Astrocyte (in vitro differentiated cells and primary cell): ENCODE measurements around the gene MYF5. TPM values are rescaled to one million over a fixed set of nuclear protein-coding genes. Genes with fewer than 3 reads are reported as not detected.

ENCODE experiments used
- DNase-seq: peaks from one replicate; pipeline ENCODE4 v3.0.0-alpha.2; 2010; ENCODE audit warnings: low read depth
- FAIRE-seq: peaks from 2 replicates; lab custom pipeline; 2011; peaks lifted over from hg19 to GRCh38; lab: Jason Lieb, UNC
- H2AFZ ChIP-seq: 2 replicates; pipeline ENCODE4 v1.6.0; 2012; ENCODE audit warnings: low read depth, low read length, inconsistent platforms
- H3K27ac ChIP-seq: 2 replicates; pipeline ENCODE4 v1.5.1; 2011; ENCODE audit warnings: low read depth, low read length, inconsistent platforms
- H3K27me3 ChIP-seq: 2 replicates; pipeline ENCODE4 v1.6.0; 2011; ENCODE audit warnings: low read length, inconsistent platforms; ENCODE audit not compliant: insufficient read depth
- H3K36me3 ChIP-seq: 2 replicates; pipeline ENCODE4 v1.5.1; 2011; ENCODE audit warnings: low read length, inconsistent platforms; ENCODE audit not compliant: insufficient read depth
- H3K4me1 ChIP-seq: 2 replicates; pipeline ENCODE4 v1.5.1; 2011; ENCODE audit warnings: low read length, inconsistent platforms; ENCODE audit not compliant: insufficient read depth
- H3K4me2 ChIP-seq: 2 replicates; pipeline ENCODE4 v1.6.0; 2012; ENCODE audit warnings: low read length, inconsistent platforms
- H3K4me3 ChIP-seq: 2 replicates; pipeline ENCODE4 v1.5.1; 2011; ENCODE audit warnings: low read depth, mild to moderate bottlenecking, low read length, inconsistent platforms; ENCODE audit not compliant: insufficient read depth
- H3K79me2 ChIP-seq: 2 replicates; pipeline ENCODE4 v1.6.0; 2012; ENCODE audit warnings: mild to moderate bottlenecking, low read length, inconsistent platforms; ENCODE audit not compliant: insufficient read depth
- H3K9ac ChIP-seq: 2 replicates; pipeline ENCODE4 v1.6.0; 2012; ENCODE audit warnings: mild to moderate bottlenecking, low read length, inconsistent platforms
- H3K9me3 ChIP-seq: 2 replicates; pipeline ENCODE4 v1.5.1; 2012; ENCODE audit warnings: low read depth, mild to moderate bottlenecking, low read length, inconsistent platforms; ENCODE audit not compliant: insufficient read depth
- H4K20me1 ChIP-seq: 2 replicates; pipeline ENCODE4 v1.6.0; 2012; ENCODE audit warnings: low read length, inconsistent platforms; ENCODE audit not compliant: insufficient read depth
- H3K27ac Mint-ChIP-seq: one replicate; pipeline ENCODE4 v1.8.0; 2021; ENCODE audit warnings: mild to moderate bottlenecking, mixed read lengths; ENCODE audit not compliant: unreplicated experiment
- H3K27me3 Mint-ChIP-seq: one replicate; pipeline ENCODE4 v1.8.0; 2021; ENCODE audit warnings: low read depth, mixed read lengths; ENCODE audit not compliant: unreplicated experiment
- H3K36me3 Mint-ChIP-seq: one replicate; pipeline ENCODE4 v1.8.0; 2021; ENCODE audit warnings: low read depth, mixed read lengths; ENCODE audit not compliant: unreplicated experiment
- H3K4me1 Mint-ChIP-seq: one replicate; pipeline ENCODE4 v1.8.0; 2021; ENCODE audit warnings: low read depth, mixed read lengths; ENCODE audit not compliant: unreplicated experiment
- H3K4me3 Mint-ChIP-seq: one replicate; pipeline ENCODE4 v1.8.0; 2021; ENCODE audit warnings: mild to moderate bottlenecking, moderate library complexity, mixed read lengths; ENCODE audit not compliant: unreplicated experiment
- H3K9me3 Mint-ChIP-seq: one replicate; pipeline ENCODE4 v1.8.0; 2021; ENCODE audit warnings: mild to moderate bottlenecking, mixed read lengths; ENCODE audit not compliant: unreplicated experiment
- CTCF ChIP-seq: IDR thresholded peaks from 2 replicates; pipeline ENCODE4 v1.5.1; 2011; ENCODE audit warnings: low read depth, mild to moderate bottlenecking, inconsistent platforms, low read length, moderate library complexity; ENCODE audit not compliant: insufficient read depth
- EZH2 ChIP-seq: IDR thresholded peaks from 2 replicates; pipeline ENCODE4 v1.6.1; 2012; ENCODE audit warnings: mild to moderate bottlenecking, low read length, inconsistent platforms; ENCODE audit not compliant: insufficient read depth
- total RNA-seq: library from RNA; stranded (reverse); gene quantifications from 2 replicates; pipeline ENCODE4 v1.2.1, GENCODE V29; 2021

The MYF5 gene
- total RNA-seq, 1 donor from 2014 or later = not detected

- no peak overlapping the region for H3K9ac ChIP-seq
Measured at GRCh38 chr12:80709811-80710726, 6.6 kb upstream of the MYF5 start.

GRCh38 chr12:80710727-80711449 lies 5.8 kb upstream of the MYF5 start:
- peaks cover 10% of the 10 kb centered on the region for H3K4me1 ChIP-seq
- H3K9me3 ChIP-seq = no peaks in the 10 kb centered on the region
- no peak overlapping the region for H3K4me3 ChIP-seq
- H3K36me3 ChIP-seq = no peaks in the 10 kb centered on the region
- no peak overlapping the region for H3K27ac Mint-ChIP-seq
- H2AFZ ChIP-seq = no peak overlapping the region
- peaks cover 82% of the 10 kb centered on the region for H3K27me3 Mint-ChIP-seq
- no peak overlapping the region for H3K4me2 ChIP-seq
- TF ChIP-seq CTCF = no peak
- TF ChIP-seq EZH2 = no peak
- H3K9ac ChIP-seq = no peak overlapping the region
- no peak overlapping the region for H3K4me3 Mint-ChIP-seq
- no peak overlapping the region for H3K27ac ChIP-seq
- no peaks in the 10 kb centered on the region for H3K36me3 Mint-ChIP-seq
- peaks cover 22% of the 10 kb centered on the region for H3K27me3 ChIP-seq
- peaks cover 7% of the 10 kb centered on the region for H3K4me1 Mint-ChIP-seq
- no peaks in the 10 kb centered on the region for H3K79me2 ChIP-seq
- DNase-seq (no peak), FAIRE-seq (no peak)
- H4K20me1 ChIP-seq = no peaks in the 10 kb centered on the region
- H3K9me3 Mint-ChIP-seq = no peaks in the 10 kb centered on the region

More at GRCh38 chr12:80709811-80710726, 6.6 kb upstream of the MYF5 start:
- no peaks in the 10 kb centered on the region for H4K20me1 ChIP-seq
- no peaks in the 10 kb centered on the region for H3K9me3 Mint-ChIP-seq
- peaks cover 7% of the 10 kb centered on the region for H3K4me1 Mint-ChIP-seq
- H3K9me3 ChIP-seq = no peaks in the 10 kb centered on the region
- no peak overlapping the region for H3K4me2 ChIP-seq
- no peak overlapping the region for H3K4me3 Mint-ChIP-seq
- no peak overlapping the region for H2AFZ ChIP-seq
- H3K27me3 Mint-ChIP-seq = peaks cover 75% of the 10 kb centered on the region
- no peak overlapping the region for H3K27ac ChIP-seq
- no peak for FAIRE-seq
- peaks cover 15% of the 10 kb centered on the region for H3K27me3 ChIP-seq
- H3K4me1 ChIP-seq = peaks cover 10% of the 10 kb centered on the region
- TF ChIP-seq EZH2 = no peak
- TF ChIP-seq CTCF = peak; percentile 14
- no peaks in the 10 kb centered on the region for H3K79me2 ChIP-seq
- DNase-seq = no peak
- H3K36me3 Mint-ChIP-seq = no peaks in the 10 kb centered on the region
- H3K36me3 ChIP-seq = no peaks in the 10 kb centered on the region
- H3K27ac Mint-ChIP-seq = no peak overlapping the region
- H3K4me3 ChIP-seq = no peak overlapping the region
